Lung (tissue), 12 donors: Measurements from ENCODE around the gene TNS3. TPM values are rescaled to one million over a fixed set of nuclear protein-coding genes. Genes with fewer than 3 reads are reported as not detected.

ENCODE experiments used
- ATAC-seq: fragments of 200-7000 bp; cut with Tn5 transposase; one replicate; pipeline ENCODE4 v1.9.1; 2020; ENCODE audit warnings: moderate number of reproducible peaks; ENCODE audit not compliant: insufficient read depth, low FRiP score
- DNase-seq, 3 donors: peaks; one replicate each; pipeline ENCODE4 v3.0.0-alpha.2; 2013 to 2017
- H3K27ac ChIP-seq, 2 donors: one replicate each; pipeline ENCODE4 v1.5.1; 2013; ENCODE audit warnings: mild to moderate bottlenecking in 2 of 2, moderate library complexity in 2 of 2, control low read depth in 1 of 2, inconsistent platforms in 1 of 2, low read depth in 1 of 2, low read length in 1 of 2
- H3K27me3 ChIP-seq, 3 donors: one replicate each; pipeline ENCODE4 v1.5.1; 2013; ENCODE audit warnings: low read length in 2 of 3; ENCODE audit not compliant: control insufficient read depth in 3 of 3, insufficient read depth in 3 of 3
- H3K36me3 ChIP-seq, 4 donors: one replicate each; pipeline ENCODE4 v1.5.1; 2013; ENCODE audit warnings: low read length in 4 of 4, mild to moderate bottlenecking in 1 of 4, moderate library complexity in 1 of 4; ENCODE audit not compliant: control insufficient read depth in 4 of 4, insufficient read depth in 4 of 4
- H3K4me1 ChIP-seq, 5 donors: one replicate each; pipeline ENCODE4 v1.5.1; 2013; ENCODE audit warnings: low read length in 5 of 5, mild to moderate bottlenecking in 2 of 5, moderate library complexity in 1 of 5; ENCODE audit not compliant: control insufficient read depth in 5 of 5, insufficient read depth in 5 of 5
- H3K4me3 ChIP-seq: one replicate; pipeline ENCODE4 v1.5.1; 2013; ENCODE audit warnings: mild to moderate bottlenecking, control low read depth, moderate library complexity
- H3K9ac ChIP-seq, 2 donors: one replicate each; pipeline ENCODE4 v1.5.1; 2013; ENCODE audit warnings: low read length in 2 of 2, control low read depth in 1 of 2; ENCODE audit not compliant: insufficient read depth in 1 of 2
- H3K9me3 ChIP-seq, 4 donors: one replicate each; pipeline ENCODE4 v1.5.1; 2013; ENCODE audit warnings: low read length in 3 of 4, mild to moderate bottlenecking in 1 of 4, moderate library complexity in 1 of 4; ENCODE audit not compliant: control insufficient read depth in 4 of 4, insufficient read depth in 3 of 4
- WGBS, 2 donors: extraction: QIAGEN DNeasy Blood & Tissue Kit; methylation state at CpG; one replicate each; pipeline ENCODE4 v1.1.7; 2013; 5-methylcytosine and 5-hydroxymethylcytosine counted together
- polyA plus RNA-seq, 2 donors: library from polyadenylated mRNA; stranded (reverse); fragments of 200-250 nt; gene quantifications; one replicate each; pipeline ENCODE4 v1.2.1, GENCODE V29; 2013
- total RNA-seq, 2 donors: library from RNA; depleted of rRNA in 1 of 2; stranded (reverse); fragments of >200 nt in 1 of 2; gene quantifications; one replicate each; pipeline ENCODE4 v1.2.1, GENCODE V29; 2014 to 2021
- TF ChIP-seq, protein P1 (sequence below): IDR thresholded peaks from 2 replicates; pipeline ENCODE4 v1.5.1; 2012; ENCODE audit warnings: mild to moderate bottlenecking; ENCODE audit errors: control extremely low read depth, extremely low read depth
- donor health status: control.
- donor health status: control.
- donor health status: Bipolar disorder and iron deficiency.
- donor health status: healthy.
- donor health status: DM: yes; HTN: yes; CAD: no.

The TNS3 gene
- total and polyA plus RNA-seq, 4 donors, result 23.8 to 140 (median 85.7) TPM

- ATAC-seq (no peak), DNase-seq (no peak)
- Histone ChIP-seq H3K27ac (no peak overlapping the region), H3K27me3 (no peaks in the 10 kb centered on the region), H3K9ac (no peak overlapping the region), H3K4me3 (no peak overlapping the region), H3K36me3 (peaks cover 0 to 22% (median 21%) of the 10 kb centered on the region in 4 donors), H3K4me1 (peaks cover 0 to 21% (median 7%) of the 10 kb centered on the region in 5 donors), H3K9me3 (no peaks in the 10 kb centered on the region)
- WGBS, 2 donors, result 95% methylated on average over 14 of the region's 14 CpGs
- TF ChIP-seq, protein P1, sequence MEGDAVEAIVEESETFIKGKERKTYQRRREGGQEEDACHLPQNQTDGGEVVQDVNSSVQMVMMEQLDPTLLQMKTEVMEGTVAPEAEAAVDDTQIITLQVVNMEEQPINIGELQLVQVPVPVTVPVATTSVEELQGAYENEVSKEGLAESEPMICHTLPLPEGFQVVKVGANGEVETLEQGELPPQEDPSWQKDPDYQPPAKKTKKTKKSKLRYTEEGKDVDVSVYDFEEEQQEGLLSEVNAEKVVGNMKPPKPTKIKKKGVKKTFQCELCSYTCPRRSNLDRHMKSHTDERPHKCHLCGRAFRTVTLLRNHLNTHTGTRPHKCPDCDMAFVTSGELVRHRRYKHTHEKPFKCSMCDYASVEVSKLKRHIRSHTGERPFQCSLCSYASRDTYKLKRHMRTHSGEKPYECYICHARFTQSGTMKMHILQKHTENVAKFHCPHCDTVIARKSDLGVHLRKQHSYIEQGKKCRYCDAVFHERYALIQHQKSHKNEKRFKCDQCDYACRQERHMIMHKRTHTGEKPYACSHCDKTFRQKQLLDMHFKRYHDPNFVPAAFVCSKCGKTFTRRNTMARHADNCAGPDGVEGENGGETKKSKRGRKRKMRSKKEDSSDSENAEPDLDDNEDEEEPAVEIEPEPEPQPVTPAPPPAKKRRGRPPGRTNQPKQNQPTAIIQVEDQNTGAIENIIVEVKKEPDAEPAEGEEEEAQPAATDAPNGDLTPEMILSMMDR, result no peak
These were observed 59.9 kb downstream of the TNS3 start for GRCh38 chr7:47521816-47522561.

DNA sequence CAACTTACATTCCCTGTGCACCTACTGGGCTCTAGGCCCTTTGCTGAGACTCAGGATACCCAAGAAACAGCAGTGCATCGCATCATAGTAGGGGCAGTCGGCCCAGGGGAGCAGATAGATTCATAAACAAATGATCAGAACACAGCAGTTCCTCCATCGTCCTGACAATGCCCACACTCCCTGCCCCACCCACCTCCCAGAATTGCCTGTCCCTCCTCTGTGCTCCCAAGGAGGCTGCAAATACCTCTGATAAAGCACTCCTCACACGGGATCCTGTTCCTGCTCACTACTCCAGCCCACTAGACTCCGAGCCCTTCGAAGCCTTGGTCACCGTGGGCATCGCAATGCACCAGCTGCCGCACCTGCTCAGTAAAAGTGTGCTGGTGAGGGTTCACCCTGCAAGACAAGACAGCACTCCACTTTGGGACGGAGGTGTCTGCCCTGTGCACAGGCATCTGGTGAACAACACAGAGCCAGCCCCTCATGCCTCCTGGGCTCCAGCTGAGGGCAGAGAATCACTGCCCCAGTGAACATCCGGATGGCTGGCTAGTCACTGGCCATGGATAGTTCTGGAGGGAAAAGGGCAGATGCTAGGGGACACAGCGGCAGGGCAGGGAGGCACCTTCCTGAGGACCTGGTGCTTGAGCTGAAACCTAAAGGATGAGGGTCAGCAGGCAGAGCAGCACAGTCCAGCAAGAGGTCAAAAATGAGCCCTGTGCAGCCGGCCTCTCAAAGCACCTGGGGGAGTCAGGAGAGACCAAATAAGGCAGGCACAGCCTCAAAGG lies 60.7 kb downstream of the TNS3 start:
- peaks cover 0 to 22% (median 10%) of the 10 kb centered on the region in 5 donors for H3K4me1 ChIP-seq
- peaks cover 0 to 21% (median 19%) of the 10 kb centered on the region in 4 donors for H3K36me3 ChIP-seq
- 75 to 88% methylated on average over 13 of the region's 13 CpGs for WGBS, 2 donors
- no peaks in the 10 kb centered on the region for H3K27me3 ChIP-seq
- no peaks in the 10 kb centered on the region for H3K9me3 ChIP-seq
- no peak overlapping the region for H3K4me3 ChIP-seq
- TF ChIP-seq, protein P1, result no peak
- no peak overlapping the region for H3K9ac ChIP-seq
- DNase-seq, result no peak
- peak overlapping the region in 1 of 2 donors; percentile 16 for H3K27ac ChIP-seq
- no peak for ATAC-seq

DNA sequence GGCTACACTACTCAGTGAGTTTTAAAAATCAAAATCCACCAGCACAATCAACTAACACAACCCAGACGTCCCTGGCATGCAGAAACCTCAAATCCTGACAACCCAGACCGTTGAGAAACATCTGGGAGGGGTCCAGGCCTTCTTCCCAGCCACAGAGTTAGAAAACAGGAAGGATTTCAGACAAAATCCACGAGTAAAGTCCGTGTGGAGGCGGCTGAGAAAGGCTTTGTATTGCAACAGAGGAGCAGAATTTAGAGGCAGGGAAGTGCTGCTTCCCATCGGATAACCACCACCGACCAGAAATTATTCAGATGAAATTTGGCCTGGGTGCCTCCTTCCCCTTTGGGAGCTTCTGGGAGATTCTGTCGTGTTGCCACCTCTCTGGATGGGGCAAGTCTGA lies 61.5 kb downstream of the TNS3 start:
- Histone ChIP-seq H3K27ac (no peak overlapping the region), H3K27me3 (no peaks in the 10 kb centered on the region), H3K4me3 (no peak overlapping the region), H3K4me1 (peaks cover 0 to 22% (median 11%) of the 10 kb centered on the region in 5 donors), H3K9me3 (no peaks in the 10 kb centered on the region), H3K9ac (peak overlapping the region in 1 of 2 donors; percentile 55), H3K36me3 (peaks cover 0 to 20% (median 15%) of the 10 kb centered on the region in 4 donors)
- ATAC-seq (peak; percentile 38), DNase-seq (peak in 1 of 3 donors; percentile 75)
- WGBS, 2 donors, result 25 to 42% methylated on average over 8 of the region's 8 CpGs
- TF ChIP-seq, protein P1, result no peak
